H1 (cell line): ENCODE measurements around the gene ADD2.

ENCODE experiments used
- CTCF ChIP-seq, 3 experiments: IDR thresholded peaks; 1 replicate in 2 of 3; 2 replicates in 1 of 3; pipeline versions ENCODE4 v1.5.1 to v1.6.1; 2011; ENCODE audit warnings: low read length in 3 of 3, mild to moderate bottlenecking in 3 of 3, inconsistent platforms in 2 of 3, low read depth in 1 of 3, moderate library complexity in 1 of 3; ENCODE audit not compliant: insufficient read depth in 1 of 3; ENCODE audit errors: control extremely low read depth in 1 of 3
- POLR2AphosphoS5 ChIP-seq: IDR thresholded peaks from 2 replicates; pipeline ENCODE4 v1.6.1; 2011; ENCODE audit warnings: low read depth, low read length
- TAF7 ChIP-seq: optimal IDR thresholded peaks from 2 replicates; pipeline ENCODE3; 2011; ENCODE audit warnings: low read depth, mild to moderate bottlenecking, inconsistent platforms, low read length, moderate library complexity, borderline replicate concordance

GRCh38 chr2:70769450-70769849, 1.4 kb upstream of the ADD2 start:
- TF ChIP-seq POLR2AphosphoS5 (no peak), TAF7 (no peak), CTCF (IDR thresholded peaks at IDR 0.05; ENCODE audit: control extremely low read depth in 1 of 3, insufficient read depth in 1 of 3, low read depth in 1 of 3, low read length in 3 of 3) (no peak)
